22Rv1 (cell line): ENCODE measurements around the gene FAM209B.

ENCODE experiments used
- ZFX ChIP-seq: fragments of 450-650 bp; IDR thresholded peaks from 2 replicates; pipeline ENCODE4 v1.6.1; 2017; ENCODE audit warnings: antibody characterized with exemption, borderline replicate concordance
- TF ChIP-seq, protein P1 (sequence below): fragments of 450-650 bp; IDR thresholded peaks from 2 replicates; pipeline ENCODE4 v1.5.1; 2017; ENCODE audit warnings: mild to moderate bottlenecking

DNA sequence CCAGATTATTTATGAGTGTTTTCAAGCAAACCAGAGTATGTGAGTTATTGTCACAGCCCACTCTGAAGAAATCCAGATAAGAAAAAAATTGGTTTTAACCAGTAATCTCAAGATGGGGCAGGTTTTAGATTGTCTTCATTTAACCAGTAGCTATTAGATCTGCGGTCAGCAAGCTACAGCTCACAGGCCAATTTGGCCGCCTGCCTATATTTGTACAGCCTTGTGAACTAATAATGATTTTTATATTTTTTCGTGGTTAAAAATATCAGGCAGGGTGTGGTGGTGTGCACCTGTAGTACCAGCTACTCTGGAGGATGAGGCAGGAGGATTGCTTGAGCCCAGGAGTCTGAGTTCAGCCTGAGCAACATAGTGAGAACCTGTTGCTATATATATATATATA, 5.0 kb downstream of the FAM209B start:
- TF ChIP-seq, protein P1, sequence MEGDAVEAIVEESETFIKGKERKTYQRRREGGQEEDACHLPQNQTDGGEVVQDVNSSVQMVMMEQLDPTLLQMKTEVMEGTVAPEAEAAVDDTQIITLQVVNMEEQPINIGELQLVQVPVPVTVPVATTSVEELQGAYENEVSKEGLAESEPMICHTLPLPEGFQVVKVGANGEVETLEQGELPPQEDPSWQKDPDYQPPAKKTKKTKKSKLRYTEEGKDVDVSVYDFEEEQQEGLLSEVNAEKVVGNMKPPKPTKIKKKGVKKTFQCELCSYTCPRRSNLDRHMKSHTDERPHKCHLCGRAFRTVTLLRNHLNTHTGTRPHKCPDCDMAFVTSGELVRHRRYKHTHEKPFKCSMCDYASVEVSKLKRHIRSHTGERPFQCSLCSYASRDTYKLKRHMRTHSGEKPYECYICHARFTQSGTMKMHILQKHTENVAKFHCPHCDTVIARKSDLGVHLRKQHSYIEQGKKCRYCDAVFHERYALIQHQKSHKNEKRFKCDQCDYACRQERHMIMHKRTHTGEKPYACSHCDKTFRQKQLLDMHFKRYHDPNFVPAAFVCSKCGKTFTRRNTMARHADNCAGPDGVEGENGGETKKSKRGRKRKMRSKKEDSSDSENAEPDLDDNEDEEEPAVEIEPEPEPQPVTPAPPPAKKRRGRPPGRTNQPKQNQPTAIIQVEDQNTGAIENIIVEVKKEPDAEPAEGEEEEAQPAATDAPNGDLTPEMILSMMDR = no peak
- TF ChIP-seq ZFX = no peak
